Measurements from ENCODE around the gene STIL.

- TF ChIP-seq CTCF (IDR thresholded peaks at IDR 0.05) (no peak), POLR2A (IDR thresholded peaks at IDR 0.05) (no peak), POLR2AphosphoS5 (IDR thresholded peaks at IDR 0.05) (no peak)
Measured at GRCh38 chr1:47209725-47210325, 104.1 kb downstream of the STIL start.

Data from suprapubic skin (tissue), 4 donors.